ENCODE results near the gene VAMP8.

Gene VAMP8

DNA sequence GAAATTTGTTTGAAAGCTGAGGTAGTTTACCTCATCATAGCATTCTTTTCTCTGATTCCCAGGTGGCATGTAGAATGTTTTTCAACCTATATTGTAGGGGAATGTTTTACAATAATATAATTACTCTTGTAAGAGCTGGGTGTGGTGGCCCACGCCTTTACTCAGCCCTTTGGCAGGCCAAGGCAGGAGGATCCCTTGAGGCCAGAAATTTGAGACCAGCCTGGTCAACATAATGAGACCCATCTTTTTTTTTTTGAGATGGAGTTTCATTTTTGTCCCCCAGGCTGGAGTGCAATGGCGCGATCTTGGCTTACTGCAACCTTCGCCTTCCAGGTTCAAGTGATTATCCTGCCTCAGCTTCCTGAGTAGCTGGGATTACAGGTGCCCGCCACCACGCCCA is 42.2 kb downstream of the VAMP8 start:
- DNase-seq (ENCODE audit: low read depth) = no peak

DNA sequence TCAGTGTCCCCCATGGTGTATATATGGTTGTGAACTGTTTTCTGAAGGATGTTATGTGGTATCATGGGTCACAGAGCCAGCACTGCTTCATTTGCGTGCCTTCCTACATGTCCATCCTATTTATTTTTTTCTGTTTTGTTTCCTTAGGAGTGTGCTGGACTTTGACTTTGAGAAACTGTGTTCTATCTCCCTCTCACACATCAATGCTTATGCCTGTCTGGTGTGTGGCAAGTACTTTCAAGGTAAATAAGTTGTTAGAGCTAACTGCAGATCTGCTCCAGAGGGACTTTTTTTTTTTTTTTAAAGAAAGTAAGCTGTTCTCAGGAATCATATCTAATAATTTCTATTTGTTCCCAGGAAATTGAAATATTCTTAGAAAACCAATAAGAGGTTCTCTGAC is 44.0 kb downstream of the VAMP8 start:
- DNase-seq (ENCODE audit: low read depth) = no peak

DNA sequence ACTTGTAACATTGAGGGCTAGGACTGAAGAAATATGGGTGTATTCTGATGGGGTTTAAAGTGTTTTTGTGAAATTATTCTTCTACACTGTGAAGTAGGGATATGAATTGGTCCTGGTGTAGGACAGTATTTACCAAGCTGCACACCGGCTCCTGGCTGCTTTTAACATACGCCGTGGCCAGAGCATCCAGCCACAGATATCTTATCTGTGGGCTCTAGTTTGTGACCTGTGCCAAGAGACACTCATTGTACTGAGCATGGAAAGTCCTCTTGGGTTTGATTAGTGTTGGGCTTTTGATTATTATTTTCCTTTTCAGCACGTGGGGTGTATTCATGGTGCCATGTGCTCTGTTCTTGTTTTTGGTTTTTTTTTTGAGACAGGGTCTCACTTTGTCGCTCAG is 46.6 kb downstream of the VAMP8 start:
- no peak for DNase-seq (ENCODE audit: low read depth)

DNA sequence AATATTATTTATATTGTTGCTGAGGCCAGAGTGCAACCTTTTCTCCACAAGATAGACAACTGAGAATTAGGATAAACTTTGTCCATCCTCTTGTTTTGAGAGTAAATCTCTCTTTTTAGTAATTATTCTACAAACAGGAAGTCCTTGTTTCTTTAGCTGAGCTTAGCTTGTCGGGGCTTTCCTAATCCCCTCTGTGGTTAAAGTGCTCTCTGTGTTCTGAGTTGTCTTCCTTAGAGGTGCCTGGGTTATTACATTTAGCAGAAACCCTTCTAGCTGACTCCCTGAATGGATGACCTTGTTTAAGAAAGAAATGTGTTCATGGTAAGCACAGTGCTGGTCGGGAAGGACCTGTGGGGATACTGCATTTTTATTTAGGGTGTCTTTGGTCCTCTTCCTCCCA is 51.3 kb downstream of the VAMP8 start:
- no peak for DNase-seq (ENCODE audit: low read depth)

DNA sequence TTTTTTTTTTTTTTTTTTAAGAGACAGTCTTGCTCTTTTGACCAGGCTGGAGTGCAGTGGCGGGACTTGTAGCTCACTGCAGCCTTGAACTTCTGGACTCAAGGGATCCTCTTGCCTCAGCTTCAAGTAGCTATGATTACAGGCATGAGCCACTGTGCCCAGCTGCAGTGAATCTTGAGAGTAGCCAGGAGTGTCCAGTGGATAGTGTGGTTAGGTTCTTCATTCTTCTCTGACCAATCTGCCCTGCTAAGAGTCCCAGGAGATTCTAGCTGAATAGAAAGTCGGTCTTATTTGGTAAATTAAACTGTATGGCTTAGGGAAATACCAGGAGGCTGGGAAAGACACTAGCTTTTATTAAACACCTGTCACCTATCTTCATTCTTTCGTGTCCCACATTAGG is 53.9 kb downstream of the VAMP8 start:
- DNase-seq (ENCODE audit: low read depth) = no peak
